GM21447 (cell line): ENCODE data around the gene CNPY4.
"Not testable (repeated sequence)": the region's sequence is repeated elsewhere in the genome, so short reads cannot be mapped to it uniquely, and the experiment has no call there.

ENCODE experiments used
- ATAC-seq: cut with Tn5 transposase; IDR thresholded peaks from one replicate; pipeline ENCODE4 v1.9.1; 2021; ENCODE audit not compliant: unreplicated experiment

The CNPY4 gene

DNA sequence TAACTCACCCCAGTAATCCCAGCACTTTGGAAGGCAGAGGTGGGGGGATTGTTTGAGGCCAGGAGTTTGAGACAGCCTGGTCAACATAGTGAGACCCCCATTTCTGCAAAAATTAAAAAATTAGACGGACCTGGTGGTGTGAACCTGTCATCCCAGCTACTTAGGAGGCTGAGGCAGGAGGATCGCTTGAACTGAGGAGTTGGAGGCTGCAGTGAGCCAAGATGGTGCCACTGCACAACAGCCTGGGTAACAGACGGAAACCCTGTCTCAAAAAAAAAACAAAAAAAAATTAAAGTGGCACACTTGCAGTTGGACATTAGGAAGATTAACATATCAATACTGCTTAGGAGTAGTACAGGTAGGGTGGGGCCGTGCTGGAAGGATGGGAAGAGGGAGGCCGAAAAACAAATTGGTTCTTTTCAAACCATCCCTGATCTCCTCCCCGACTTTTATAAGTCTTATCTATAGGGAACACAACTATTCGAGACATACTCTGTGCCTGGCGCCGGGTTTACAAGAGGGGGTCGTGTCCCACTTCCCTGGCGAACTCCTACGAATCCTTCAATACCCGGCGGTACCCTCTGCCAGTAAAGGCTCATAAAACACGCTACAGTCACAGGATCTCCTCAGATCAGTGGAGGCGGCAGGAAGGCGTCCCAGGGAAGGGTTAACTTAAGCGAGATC, 904 bp upstream of the CNPY4 start:
- ATAC-seq: no peak

DNA sequence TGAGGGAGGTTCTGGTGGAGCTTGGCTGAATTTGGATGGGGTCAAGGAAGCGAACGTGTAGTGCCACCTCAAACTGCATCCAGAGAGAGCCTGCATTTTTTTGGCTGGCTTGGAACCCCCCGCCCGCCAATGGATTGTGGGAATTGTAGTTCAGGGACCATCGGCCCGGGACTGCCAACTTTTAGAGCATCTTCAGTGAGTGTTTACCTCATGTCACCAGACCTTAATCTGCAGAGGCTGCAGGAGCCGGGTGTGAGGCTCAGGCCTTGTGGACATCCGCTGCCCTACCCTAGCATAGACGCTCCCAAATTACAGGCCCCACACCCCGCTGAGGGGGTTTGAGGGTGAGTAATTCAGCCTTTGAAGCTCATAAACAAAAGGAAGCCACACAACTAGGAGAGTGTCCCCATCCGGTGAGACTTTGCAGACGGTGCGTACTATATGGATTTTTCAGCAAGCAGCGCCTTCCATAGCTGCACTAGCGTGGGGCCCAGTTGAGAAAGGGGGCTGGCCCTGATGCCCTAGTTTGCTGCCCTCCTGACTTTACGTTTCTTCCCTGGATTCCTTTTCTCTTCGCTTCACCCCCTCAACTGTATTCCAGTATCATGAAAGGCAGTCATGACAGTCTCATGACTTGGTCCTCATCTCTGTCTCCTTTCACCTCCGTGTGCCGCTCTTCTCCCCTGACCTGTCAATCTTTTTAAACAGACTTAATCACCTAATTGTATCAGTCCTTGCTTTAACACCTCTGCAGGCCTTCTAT, 717 bp downstream of the CNPY4 start:
- peak; percentile 29 for ATAC-seq

DNA sequence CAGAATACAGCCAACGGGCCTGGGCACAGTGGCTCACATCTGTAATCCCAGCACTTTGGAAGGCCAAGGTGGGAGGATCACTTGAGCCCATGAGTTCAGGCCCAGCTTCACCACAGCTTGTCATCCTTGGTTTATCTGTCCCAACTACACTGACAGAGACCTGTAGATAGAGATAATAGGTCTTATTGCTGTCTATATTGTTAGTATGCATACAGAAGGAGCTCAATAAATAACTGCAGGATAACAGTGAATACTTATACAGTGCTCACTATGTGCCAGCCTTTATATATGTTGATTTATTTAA, 1.3 kb downstream of the CNPY4 start:
- no peak for ATAC-seq

DNA sequence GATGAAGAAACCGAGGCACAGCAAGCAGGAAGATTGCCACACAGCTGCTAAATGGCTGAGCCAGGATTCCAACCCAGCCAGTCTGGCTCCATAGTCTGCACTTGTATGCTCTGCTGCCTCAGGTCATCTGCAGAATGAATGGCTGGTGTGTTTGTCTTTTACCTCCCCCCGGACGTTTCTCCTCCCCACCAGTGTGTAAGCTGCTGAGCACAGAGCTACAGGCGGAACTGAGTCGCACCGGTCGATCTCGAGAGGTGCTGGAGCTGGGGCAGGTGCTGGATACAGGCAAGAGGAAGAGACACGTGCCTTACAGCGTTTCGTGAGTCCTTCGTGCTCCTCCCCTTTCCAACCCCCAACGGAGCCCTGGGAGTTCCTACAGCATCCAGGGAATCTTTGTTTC, 2.6 kb downstream of the CNPY4 start:
- ATAC-seq: no peak

DNA sequence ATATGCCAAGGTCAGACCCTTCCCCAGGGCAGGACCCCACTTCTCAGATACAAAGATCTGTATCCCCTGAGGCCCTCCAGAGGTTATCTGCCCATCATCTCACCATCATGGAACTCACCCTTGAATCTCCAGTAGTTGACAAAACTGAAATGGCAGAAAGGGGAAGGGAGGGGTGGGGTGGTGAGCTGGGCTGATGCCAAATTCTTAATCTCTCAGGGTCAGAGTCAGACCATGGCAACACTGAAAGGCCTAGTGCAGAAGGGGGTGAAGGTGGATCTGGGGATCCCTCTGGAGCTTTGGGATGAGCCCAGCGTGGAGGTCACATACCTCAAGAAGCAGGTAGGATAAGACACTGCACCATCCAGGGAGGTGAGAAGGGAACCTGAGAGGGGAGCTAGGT, 3.1 kb downstream of the CNPY4 start:
- ATAC-seq: no peak

DNA sequence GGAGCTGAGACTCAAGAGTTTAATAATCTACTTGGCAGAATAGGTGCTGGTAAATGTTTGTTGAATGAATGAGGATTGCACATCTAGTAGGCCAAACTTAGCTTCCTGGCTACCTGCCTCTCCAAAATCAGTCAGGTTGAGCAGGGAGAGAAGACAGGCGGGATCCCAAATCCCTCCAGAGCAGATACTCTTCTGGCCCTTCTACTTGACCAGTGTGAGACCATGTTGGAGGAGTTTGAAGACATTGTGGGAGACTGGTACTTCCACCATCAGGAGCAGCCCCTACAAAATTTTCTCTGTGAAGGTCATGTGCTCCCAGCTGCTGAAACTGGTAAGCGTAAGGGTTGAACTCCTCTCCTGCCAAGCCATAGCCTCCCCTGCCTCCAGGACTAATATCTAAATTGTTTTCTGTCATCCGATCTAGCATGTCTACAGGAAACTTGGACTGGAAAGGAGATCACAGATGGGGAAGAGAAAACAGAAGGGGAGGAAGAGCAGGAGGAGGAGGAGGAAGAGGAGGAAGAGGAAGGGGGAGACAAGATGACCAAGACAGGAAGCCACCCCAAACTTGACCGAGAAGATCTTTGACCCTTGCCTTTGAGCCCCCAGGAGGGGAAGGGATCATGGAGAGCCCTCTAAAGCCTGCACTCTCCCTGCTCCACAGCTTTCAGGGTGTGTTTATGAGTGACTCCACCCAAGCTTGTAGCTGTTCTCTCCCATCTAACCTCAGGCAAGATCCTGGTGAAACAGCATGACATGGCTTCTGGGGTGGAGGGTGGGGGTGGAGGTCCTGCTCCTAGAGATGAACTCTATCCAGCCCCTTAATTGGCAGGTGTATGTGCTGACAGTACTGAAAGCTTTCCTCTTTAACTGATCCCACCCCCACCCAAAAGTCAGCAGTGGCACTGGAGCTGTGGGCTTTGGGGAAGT, 5.1 kb downstream of the CNPY4 start:
- ATAC-seq: no peak

DNA sequence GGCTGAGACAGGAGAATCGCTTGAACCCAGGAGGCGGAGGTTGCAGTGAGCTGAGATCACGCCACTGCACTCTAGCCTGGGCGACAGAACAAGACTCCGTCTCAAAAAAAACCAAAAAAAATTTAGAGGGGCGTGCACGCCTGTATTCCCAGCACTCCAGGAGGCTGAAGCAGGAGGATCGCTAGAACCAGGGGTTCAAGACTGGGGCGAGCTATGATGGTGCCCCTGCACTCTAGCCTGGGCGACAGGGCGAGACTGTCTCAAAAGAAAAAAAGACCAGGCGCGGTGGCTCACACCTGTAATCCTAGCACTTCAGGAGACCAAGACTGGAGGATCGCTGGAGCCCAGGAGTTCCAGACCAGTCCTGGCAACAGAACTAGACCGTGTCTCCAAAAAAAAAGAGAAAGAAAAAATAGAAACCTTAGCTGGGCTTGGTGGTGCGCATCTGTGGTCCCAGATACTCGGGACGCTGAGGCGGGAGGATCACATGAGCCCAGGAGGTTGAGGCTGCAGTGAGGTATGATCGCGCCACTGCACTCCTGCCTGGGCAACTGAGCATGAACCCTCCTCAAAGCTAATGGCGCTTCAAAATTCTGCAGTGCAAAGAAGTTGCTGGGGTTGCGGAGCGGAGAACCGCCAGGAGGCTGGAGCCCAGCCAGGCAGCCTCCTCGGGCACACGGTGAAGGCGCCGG, 7.0 kb downstream of the CNPY4 start:
- ATAC-seq: no peak

DNA sequence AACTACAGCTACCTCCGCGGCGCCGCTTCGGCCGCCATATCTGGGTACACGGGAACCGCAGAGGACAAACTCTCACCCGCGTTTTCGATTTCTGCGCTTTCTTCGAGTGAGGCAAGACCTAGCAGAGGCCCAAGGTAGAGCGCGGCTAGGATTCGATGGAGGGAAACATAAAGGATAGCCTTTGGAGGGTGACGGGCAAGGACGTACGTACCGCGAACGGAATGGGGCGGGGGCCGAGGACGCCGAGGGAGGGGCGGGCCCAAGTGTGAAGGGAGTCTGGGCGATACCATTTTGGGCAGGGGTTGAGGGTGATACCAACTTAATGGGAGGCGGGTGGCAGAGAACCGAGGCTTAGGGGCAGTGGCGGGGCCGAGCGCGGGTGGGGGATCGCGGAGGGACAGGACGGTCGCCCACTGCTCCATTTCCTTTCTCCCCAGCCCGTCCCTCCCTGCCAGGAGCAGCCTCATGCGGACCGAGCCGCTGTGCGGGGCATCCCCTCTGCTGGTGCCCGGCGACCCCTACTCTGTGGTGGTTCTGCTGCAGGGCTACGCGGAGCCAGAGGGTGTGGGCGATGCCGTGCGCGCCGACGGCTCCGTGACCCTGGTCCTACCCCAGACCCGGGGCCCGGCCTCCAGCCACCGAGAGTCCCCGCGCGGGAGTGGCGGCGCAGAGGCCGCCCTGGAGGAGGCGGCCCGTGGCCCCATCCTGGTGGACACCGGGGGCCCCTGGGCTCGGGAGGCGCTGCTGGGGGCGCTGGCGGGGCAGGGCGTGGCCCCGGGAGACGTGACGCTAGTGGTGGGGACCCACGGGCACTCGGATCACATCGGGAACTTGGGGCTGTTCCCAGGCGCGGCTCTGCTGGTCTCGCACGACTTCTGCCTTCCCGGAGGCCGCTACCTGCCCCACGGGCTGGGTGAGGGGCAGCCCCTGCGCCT, 7.8 kb downstream of the CNPY4 start, which contains the start of gene MBLAC1:
TSS of gene MBLAC1 (plus strand) at position 37 of the 935 bp plus-strand sequence. CDS start at position 466, 429 bp downstream.
- peak; percentile 68 for ATAC-seq

DNA sequence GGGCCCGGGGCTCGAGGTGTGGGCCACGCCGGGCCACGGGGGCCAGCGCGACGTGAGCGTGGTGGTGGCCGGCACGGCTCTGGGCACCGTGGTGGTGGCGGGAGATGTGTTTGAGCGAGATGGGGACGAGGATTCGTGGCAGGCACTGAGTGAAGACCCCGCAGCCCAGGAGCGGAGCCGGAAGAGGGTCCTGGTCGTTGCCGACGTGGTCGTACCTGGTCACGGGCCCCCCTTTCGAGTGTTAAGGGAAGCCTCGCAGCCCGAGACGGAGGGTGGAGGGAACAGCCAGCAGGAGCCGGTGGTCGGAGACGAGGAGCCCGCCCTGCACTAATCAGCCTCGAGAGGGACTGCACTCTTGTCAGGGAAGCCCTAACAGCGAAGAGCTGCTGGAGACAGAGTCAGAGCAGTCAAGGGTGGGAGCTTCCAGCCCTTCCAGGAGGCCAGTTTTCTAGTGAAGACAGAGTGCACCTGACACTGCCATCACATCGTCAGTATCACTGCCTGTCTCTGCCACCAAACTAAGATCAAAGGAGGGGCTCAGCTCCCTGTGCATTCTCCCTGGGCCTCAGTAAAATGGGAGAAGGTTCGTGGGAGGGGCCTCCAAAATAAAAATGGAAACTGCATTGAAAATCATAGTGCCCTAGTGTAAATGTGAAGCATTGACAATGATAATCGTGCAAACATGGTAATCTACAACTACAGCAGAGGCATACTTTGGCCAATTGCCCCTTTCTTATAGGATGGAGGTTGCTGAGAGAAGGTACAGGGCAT, 8.6 kb downstream of the CNPY4 start:
- no peak for ATAC-seq

DNA sequence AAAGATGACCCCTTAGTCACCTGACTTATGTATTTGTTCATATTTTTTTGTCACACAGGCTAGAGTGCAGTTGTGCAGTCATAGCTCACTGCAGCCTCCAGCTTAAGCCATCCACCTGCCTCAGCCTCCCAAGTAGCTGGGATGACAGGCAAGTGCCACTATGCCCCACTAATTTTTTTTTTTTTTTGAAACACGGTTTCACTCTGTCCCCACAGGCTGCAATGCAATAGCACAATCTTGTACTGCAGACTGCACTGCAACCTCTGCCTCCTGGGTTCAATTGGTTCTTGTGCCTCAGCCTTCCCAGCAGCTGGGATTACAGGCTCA, 9.2 kb downstream of the CNPY4 start:
- ATAC-seq: no peak

DNA sequence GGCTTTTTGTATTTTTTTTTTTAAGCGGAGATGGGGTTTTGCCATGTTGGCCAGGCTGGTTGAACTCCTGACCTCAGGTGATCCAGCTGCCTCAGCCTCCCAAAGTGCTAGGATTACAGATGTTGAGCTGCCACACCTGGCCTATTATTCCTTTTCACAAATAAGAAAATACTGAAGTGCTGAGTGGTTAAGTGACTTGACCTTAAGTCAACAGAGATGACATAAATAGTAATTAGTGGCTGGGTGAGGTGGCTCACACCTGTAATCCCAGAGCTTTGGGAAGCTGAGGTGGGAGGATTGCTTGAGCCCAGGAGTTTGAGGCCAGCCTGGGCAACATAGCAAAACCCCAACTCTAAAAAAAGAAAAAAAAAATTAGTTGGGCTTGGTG, 10.8 kb downstream of the CNPY4 start:
- not testable (repeated sequence) for ATAC-seq

DNA sequence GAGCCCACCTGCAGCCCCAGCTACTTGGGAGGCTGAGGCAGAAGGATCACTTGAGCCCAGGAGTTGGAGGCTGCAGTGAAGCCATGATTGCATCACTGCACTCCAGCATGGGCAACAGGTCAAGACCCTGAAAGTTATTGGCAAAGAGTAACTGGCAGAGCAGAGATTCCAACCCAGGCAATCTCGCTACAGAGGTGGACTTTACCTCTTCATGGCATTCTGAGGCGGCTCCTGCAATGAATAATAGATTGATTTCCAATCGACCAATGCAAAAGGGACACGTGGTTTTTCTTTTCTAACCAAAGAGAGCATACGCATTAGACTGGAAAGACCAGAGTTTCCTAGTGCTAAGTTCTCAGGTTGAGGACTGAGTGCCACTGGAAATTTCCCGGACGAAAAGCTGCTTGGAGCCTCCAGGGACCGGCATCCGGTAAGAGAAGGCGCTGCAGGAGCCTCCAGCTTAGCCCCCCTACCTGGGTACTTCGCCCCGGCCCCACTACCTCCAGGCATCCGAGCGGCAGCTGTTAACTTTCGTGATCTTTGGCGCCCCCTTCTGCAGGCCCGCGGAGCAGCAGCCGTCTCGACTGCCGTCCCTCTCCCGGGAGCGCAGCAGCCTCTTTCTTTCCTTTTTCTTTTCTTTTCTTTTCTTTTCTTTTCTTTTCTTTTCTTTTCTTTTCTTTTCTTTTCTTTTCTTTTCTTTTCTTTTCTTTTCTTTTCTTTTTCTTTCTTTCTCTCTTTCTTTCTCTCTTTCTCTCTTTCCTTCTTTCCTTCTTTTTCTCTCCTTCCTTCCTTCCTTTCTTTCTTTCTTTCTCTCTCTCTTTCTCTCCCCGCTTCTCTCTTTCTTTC, 11.4 kb downstream of the CNPY4 start:
- ATAC-seq: no peak

DNA sequence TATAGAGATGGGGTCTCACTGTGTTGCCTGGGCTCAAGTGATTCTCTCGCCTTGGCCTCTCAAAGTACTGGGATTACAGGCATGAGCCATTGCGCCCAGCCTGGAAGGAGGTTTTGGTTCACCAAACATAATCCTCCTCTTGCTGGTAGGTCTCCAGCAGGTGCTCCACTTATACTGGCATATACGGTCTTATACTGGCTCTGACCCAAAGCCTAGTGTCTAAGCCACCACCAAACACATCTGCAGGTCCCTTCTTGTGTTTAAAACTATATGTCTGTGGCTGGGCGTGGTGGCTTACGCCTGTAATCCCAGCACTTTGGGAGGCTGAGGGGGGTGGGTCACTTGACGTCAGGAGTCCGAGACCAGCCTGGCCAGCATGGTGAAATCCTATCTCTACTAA, 12.7 kb downstream of the CNPY4 start:
- ATAC-seq: no peak

DNA sequence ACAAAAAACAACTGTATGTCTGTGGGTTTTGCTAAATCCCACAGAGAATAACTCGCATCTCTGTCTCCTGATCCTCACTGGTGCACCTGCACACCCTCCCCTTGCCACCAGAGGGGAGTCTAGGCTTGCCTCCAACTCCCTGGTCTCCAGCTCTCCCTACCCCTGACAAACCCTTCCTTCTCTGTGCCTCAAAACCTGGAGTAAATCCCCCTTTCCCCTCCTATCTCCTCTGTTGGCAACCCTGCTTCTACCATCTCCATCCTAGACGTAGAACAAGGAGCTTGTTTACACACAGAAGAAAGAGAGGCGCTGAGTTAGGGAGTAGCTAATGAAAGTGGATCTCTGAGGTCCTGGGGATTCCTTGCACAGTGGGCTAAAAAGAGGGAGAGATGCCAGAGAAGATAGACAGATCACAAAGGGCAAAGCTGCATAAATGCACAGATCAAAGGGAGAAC, 13.3 kb downstream of the CNPY4 start:
- ATAC-seq: no peak

DNA sequence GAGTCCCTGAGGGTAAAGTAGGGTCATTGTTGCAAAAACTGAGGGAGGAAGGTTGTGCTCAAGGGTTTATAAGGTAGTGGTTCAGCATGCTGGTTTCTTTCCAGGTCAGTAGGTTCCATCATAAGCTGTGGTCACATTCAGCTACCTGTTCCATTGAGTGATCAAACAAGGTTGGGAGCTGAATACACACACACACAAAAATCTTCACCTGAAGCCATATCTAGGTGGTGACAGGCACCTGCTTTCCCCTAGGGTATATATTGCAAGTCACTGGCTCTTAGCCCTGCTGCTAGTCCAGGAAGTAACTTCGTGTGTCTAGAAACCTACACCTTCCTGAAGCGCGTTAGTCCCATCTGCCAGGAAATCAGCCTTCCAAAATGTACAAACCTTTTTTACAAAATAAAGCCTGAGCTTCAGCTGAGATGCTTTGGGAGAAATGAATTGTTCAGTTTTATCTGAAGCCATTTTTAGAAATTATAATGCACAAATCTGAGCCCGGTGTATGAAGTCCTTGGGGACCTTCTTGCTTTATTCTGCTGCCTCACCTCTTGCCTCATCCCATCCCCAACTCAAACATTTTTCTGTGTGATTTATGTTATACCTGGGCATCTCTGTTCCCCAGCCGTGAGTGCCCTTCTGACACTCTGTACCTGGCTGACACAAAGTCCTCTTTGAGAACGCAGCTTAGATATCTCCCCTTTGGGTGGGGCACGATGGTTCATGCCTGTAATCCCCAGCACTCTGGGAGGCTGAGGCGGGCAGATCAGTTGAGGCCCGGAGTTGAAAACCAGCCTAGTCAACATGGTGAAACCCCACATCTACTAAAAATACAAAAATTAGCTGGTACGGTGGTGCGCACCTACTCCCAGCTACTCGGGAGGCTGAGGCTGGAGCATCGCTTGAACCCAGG, 18.7 kb downstream of the CNPY4 start:
- no peak for ATAC-seq

DNA sequence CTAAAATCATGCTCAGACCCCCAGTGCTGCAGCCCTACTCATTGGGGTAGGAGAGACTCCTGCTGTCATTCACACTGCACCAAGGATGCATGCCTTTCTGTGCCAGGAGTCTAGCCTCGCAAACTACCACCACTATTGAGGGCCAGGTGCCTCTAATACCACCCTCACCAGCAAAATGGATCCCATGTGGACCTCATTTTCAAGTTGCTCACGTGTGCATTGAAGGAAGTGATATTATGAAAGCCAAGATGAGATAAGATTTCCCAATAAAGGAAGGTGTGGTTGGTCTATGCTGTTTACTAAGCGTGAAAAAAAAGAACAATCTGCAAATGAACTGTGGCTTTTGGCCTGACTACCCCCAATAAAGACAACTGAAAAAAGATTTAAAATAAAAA, 22.1 kb downstream of the CNPY4 start:
- ATAC-seq: no peak

DNA sequence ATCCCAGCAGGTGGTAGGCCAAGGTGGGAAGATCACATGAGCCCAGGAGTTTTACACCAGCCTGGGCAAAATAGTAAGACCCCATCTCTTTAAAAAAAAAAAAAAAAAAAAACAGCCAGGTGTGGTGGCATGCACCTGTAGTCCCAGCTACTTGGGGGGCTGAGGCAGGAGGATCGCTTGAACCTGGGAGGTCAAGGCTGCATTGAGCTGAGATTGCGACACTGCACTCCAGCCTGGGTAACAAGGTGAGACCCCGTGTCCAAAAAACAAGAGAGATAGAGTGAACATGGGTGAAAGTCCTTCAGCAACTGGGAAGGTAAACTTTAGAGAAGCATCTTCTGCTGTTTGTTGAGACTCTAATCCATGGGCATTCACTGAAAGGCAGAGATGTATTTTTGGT, 23.0 kb downstream of the CNPY4 start:
- no peak for ATAC-seq
